ENCODE data around the gene INPPL1.

- TF ChIP-seq ZNF274 (IDR thresholded peaks at IDR 0.05; ENCODE audit: low read depth, low read length) (no peak), SUZ12 (IDR thresholded peaks at IDR 0.05; ENCODE audit: extremely low read depth, insufficient read depth, insufficient read length) (no peak), YY1 (IDR thresholded peaks at IDR 0.05; ENCODE audit: insufficient read depth, insufficient read length) (no peak)
These were observed 3.7 kb upstream of the INPPL1 start for GRCh38 chr11:72220696-72221363.

Data from NT2/D1 (cell line).